Testis (tissue), 3 donors: Measurements from ENCODE around the gene PTPN9. TPM values are rescaled to one million over a fixed set of nuclear protein-coding genes. Genes with fewer than 3 reads are reported as not detected.
"Not testable (repeated sequence)": the region's sequence is repeated elsewhere in the genome, so short reads cannot be mapped to it uniquely, and the experiment has no call there.

Experiments
- DNase-seq: peaks from one replicate; pipeline ENCODE4 v3.0.0-alpha.2; 2019
- H3K27ac ChIP-seq, 2 donors: fragments of 200-600 bp; sonication (generic); one replicate each; pipeline ENCODE4 v1.5.1; 2019
- H3K27me3 ChIP-seq: fragments of 200-600 bp; sonication (generic); one replicate; pipeline ENCODE4 v1.5.1; 2019
- H3K36me3 ChIP-seq: fragments of 200-600 bp; sonication (generic); one replicate; pipeline ENCODE4 v1.5.1; 2017; ENCODE audit warnings: low read depth; ENCODE audit errors: missing control alignments
- H3K4me1 ChIP-seq: fragments of 200-600 bp; sonication (generic); one replicate; pipeline ENCODE4 v1.5.1; 2019
- H3K4me3 ChIP-seq, 2 donors: fragments of 200-600 bp; sonication (generic); one replicate each; pipeline ENCODE4 v1.5.1; 2017 to 2019
- H3K9me3 ChIP-seq: fragments of 200-600 bp; sonication (generic); one replicate; pipeline ENCODE4 v1.5.1; 2017
- CTCF ChIP-seq, 3 experiments: fragments of 450-650 bp in 2 of 3; fragments of 200-600 bp in 1 of 3; sonication (generic) in 1 of 3; IDR thresholded peaks; one replicate each; pipeline ENCODE4 v1.5.1; 2016 to 2019; ENCODE audit warnings: antibody characterized with exemption in 3 of 3, mild to moderate bottlenecking in 2 of 3, moderate library complexity in 1 of 3
- POLR2A ChIP-seq: fragments of 450-650 bp; IDR thresholded peaks from one replicate; pipeline ENCODE4 v1.6.1; 2017; ENCODE audit warnings: antibody characterized with exemption, mild to moderate bottlenecking, moderate library complexity
- WGBS, 2 donors: methylation state at CpG; one replicate each; pipeline ENCODE4 v1.1.5; 2018; 5-methylcytosine and 5-hydroxymethylcytosine counted together
- intact Hi-C: fragments of 100-400 bp; cut with DNase I; formaldehyde crosslinking; loops from one replicate; pipeline ENCODE4 v1.15.1; 2023; ENCODE audit warnings: low total_unique reads
- polyA plus RNA-seq: library from polyadenylated mRNA; stranded (reverse); fragments of 350-450 nt; fragmentation: Illumina TruSeq; extraction: RNeasy Lipid Tissue Mini Kit (QIAGEN cat#74804); gene quantifications from one replicate; pipeline ENCODE4 v1.2.3, GENCODE V29; 2014; ENCODE audit warnings: low read depth, low replicate concordance; ENCODE audit not compliant: insufficient read depth
- total RNA-seq, 2 donors: library from RNA; depleted of rRNA; stranded (reverse); fragments of >200 nt; gene quantifications; one replicate each; pipeline ENCODE4 v1.2.3, GENCODE V29; 2016

Gene PTPN9
- total and polyA plus RNA-seq, 3 donors from 2014 or later = 14.1 to 20.3 (median 16.3) TPM

GRCh38 chr15:75554717-75555116, 24.4 kb downstream of the PTPN9 start:
- intact Hi-C loops = no loop called here
- no peaks in the 10 kb centered on the region for H3K27me3 ChIP-seq
- no peak overlapping the region for H3K27ac ChIP-seq

GRCh38 chr15:75553659-75554058, 25.5 kb downstream of the PTPN9 start:
- no peaks in the 10 kb centered on the region for H3K27me3 ChIP-seq
- intact Hi-C loops = no loop called here
- no peak overlapping the region for H3K27ac ChIP-seq
- H3K4me3 ChIP-seq = no peak overlapping the region
- H3K4me1 ChIP-seq = peaks cover 5% of the 10 kb centered on the region
- H3K36me3 ChIP-seq = no peaks in the 10 kb centered on the region
- TF ChIP-seq CTCF (IDR thresholded peaks at IDR 0.05) (no peak), POLR2A (no peak)
- no peak for DNase-seq
- H3K9me3 ChIP-seq = no peaks in the 10 kb centered on the region

More at GRCh38 chr15:75554717-75555116, 24.4 kb downstream of the PTPN9 start:
- Histone ChIP-seq H3K4me3 (no peak overlapping the region), H3K4me1 (peaks cover 5% of the 10 kb centered on the region), H3K9me3 (no peaks in the 10 kb centered on the region), H3K36me3 (no peaks in the 10 kb centered on the region)
- no peak for DNase-seq
- TF ChIP-seq CTCF (IDR thresholded peaks at IDR 0.05) = no peak
- no peak for TF ChIP-seq POLR2A

GRCh38 chr15:75551091-75551490, 28.0 kb downstream of the PTPN9 start:
- WGBS, 2 donors = 84 to 98% methylated on average over 4 of the region's 4 CpGs
- no peaks in the 10 kb centered on the region for H3K9me3 ChIP-seq
- no peaks in the 10 kb centered on the region for H3K27me3 ChIP-seq
- H3K4me1 ChIP-seq = peaks cover 5% of the 10 kb centered on the region
- no peaks in the 10 kb centered on the region for H3K36me3 ChIP-seq
- intact Hi-C loops = no loop called here
- DNase-seq = no peak
- TF ChIP-seq CTCF (IDR thresholded peaks at IDR 0.05) (no peak), POLR2A (no peak)
- H3K4me3 ChIP-seq = no peak overlapping the region
- H3K27ac ChIP-seq = no peak overlapping the region

GRCh38 chr15:75545064-75545463, 34.1 kb downstream of the PTPN9 start:
- intact Hi-C loops = no loop called here
- Histone ChIP-seq H3K9me3 (no peaks in the 10 kb centered on the region), H3K27me3 (no peaks in the 10 kb centered on the region), H3K4me1 (peaks cover 7% of the 10 kb centered on the region), H3K27ac (no peak overlapping the region), H3K36me3 (no peaks in the 10 kb centered on the region), H3K4me3 (no peak overlapping the region)
- TF ChIP-seq CTCF (IDR thresholded peaks at IDR 0.05) = no peak
- no peak for TF ChIP-seq POLR2A
- no peak for DNase-seq
- WGBS, 2 donors = 25 to 39% methylated on average over 1 of the region's 1 CpG

- H3K27me3 ChIP-seq = no peaks in the 10 kb centered on the region
- H3K4me3 ChIP-seq = no peak overlapping the region
- DNase-seq = no peak
- no peaks in the 10 kb centered on the region for H3K9me3 ChIP-seq
- TF ChIP-seq CTCF (IDR thresholded peaks at IDR 0.05) = no peak
- no peak for TF ChIP-seq POLR2A
- H3K4me1 ChIP-seq = peaks cover 7% of the 10 kb centered on the region
- 88 to 93% methylated on average over 2 of the region's 2 CpGs for WGBS, 2 donors
- intact Hi-C loops = no loop called here
- no peaks in the 10 kb centered on the region for H3K36me3 ChIP-seq
- H3K27ac ChIP-seq = no peak overlapping the region
These were observed 34.8 kb downstream of the PTPN9 start for GRCh38 chr15:75544359-75544758.

- H3K27me3 ChIP-seq, H3K9me3 ChIP-seq, H3K36me3 ChIP-seq, DNase-seq, H3K4me3 ChIP-seq, H3K27ac ChIP-seq, intact Hi-C loops, H3K4me1 ChIP-seq: not testable (repeated sequence)
- WGBS, 2 donors = 65 to 70% methylated on average over 6 of the region's 6 CpGs
These were observed 36.1 kb downstream of the PTPN9 start for GRCh38 chr15:75542949-75543545.
